ENCODE data around the gene AMDHD2.
A peak's percentile ranks its signal among the peaks of the same experiment; 100 is the strongest.

The AMDHD2 gene

GRCh38 chr16:2496223-2497115 is 23.7 kb upstream of the AMDHD2 start:
- intact Hi-C loops (cut with DNase I), result no loop called here

GRCh38 chr16:2497116-2497630 is 23.0 kb upstream of the AMDHD2 start:
- peak in 1 of 42 donors; percentile 13 for DNase-seq
- intact Hi-C loops (cut with DNase I), result no loop called here

More at GRCh38 chr16:2496223-2497115, 23.7 kb upstream of the AMDHD2 start:
- DNase-seq, result no peak

GRCh38 chr16:2497695-2498484 is 22.3 kb upstream of the AMDHD2 start:
- intact Hi-C loops (cut with DNase I), result no loop called here
- no peak for DNase-seq

GRCh38 chr16:2498531-2499253 is 21.5 kb upstream of the AMDHD2 start:
- intact Hi-C loops (cut with DNase I), result no loop called here
- DNase-seq, result no peak

- intact Hi-C loops (cut with DNase I), result no loop called here
- no peak for DNase-seq
These were observed 20.7 kb upstream of the AMDHD2 start for GRCh38 chr16:2499454-2499853.

- DNase-seq, result no peak
- intact Hi-C loops (cut with DNase I), result loop anchor here (5.0 to 10.0 kb wide), 2 partner anchors 75 to 158 kb away; partner anchors contain the start of genes ABCA3 and CCNF
These were observed 20.2 kb upstream of the AMDHD2 start for GRCh38 chr16:2499890-2500429.

GRCh38 chr16:2500430-2500917 is 19.7 kb upstream of the AMDHD2 start:
- DNase-seq, result no peak
- intact Hi-C loops (cut with DNase I), result loop anchor here (5.0 to 10.0 kb wide), 2 partner anchors 76 to 158 kb away; partner anchors contain the start of genes ABCA3 and CCNF

GRCh38 chr16:2500918-2501750 is 19.0 kb upstream of the AMDHD2 start:
- DNase-seq, result peak; percentile 83 to 96 (median 91)
- intact Hi-C loops (cut with DNase I), result loop anchor here (5.0 to 10.0 kb wide), 2 partner anchors 76 to 159 kb away; partner anchors contain the start of genes ABCA3 and CCNF

- intact Hi-C loops (cut with DNase I), result loop anchor here (5.0 to 10.0 kb wide), 2 partner anchors 77 to 160 kb away; partner anchors contain the start of genes ABCA3 and CCNF
- peak in 1 of 42 donors; percentile 31 for DNase-seq
These were observed 17.9 kb upstream of the AMDHD2 start for GRCh38 chr16:2501946-2502895.

GRCh38 chr16:2505695-2506094 is 14.5 kb upstream of the AMDHD2 start:
- no peak for DNase-seq
- intact Hi-C loops (cut with DNase I), result loop anchor here (10.0 kb wide), 1 partner anchor 81 kb away; the partner anchor contains the start of gene CCNF

GRCh38 chr16:2507052-2507659 is 13.0 kb upstream of the AMDHD2 start:
- intact Hi-C loops (cut with DNase I), result loop anchor here (10.0 kb wide), 1 partner anchor 82 kb away; the partner anchor contains the start of gene CCNF
- peak in 7 of 42 donors; percentile 35 to 59 (median 52) for DNase-seq

- intact Hi-C loops (cut with DNase I), result loop anchor here (10.0 kb wide), 1 partner anchor 83 kb away; the partner anchor contains the start of gene CCNF
- peak in 9 of 42 donors; percentile 42 to 72 (median 54) for DNase-seq
These were observed 12.5 kb upstream of the AMDHD2 start for GRCh38 chr16:2507665-2508064.

GRCh38 chr16:2508722-2509400 is 11.3 kb upstream of the AMDHD2 start:
- intact Hi-C loops (cut with DNase I), result loop anchor here (10.0 kb wide), 1 partner anchor 84 kb away; the partner anchor contains the start of gene CCNF
- DNase-seq, result no peak

GRCh38 chr16:2511128-2511800 is 8.9 kb upstream of the AMDHD2 start:
- intact Hi-C loops (cut with DNase I), result no loop called here

More at GRCh38 chr16:2511128-2511800, 8.9 kb upstream of the AMDHD2 start:
- peak in 41 of 42 donors; percentile 63 to 90 (median 78) for DNase-seq

Data from head of caudate nucleus (tissue), 42 donors.